Skeletal muscle cell (primary cell): ENCODE data around the gene ACY1.
A peak's percentile ranks its signal among the peaks of the same experiment; 100 is the strongest.
"Not testable (repeated sequence)": the region's sequence is repeated elsewhere in the genome, so short reads cannot be mapped to it uniquely, and the experiment has no call there.

ENCODE experiments used
- DNase-seq: peaks from one replicate; pipeline ENCODE4 v3.0.0-alpha.2; 2010; ENCODE audit warnings: low read depth
- H3K4me3 ChIP-seq: 2 replicates; pipeline ENCODE4 v1.5.1; 2011; ENCODE audit warnings: low read depth, mild to moderate bottlenecking, control low read depth, low read length, moderate library complexity

The ACY1 gene

GRCh38 chr3:51977446-51978142 is 5.7 kb upstream of the ACY1 start:
- H3K4me3 ChIP-seq = no peak overlapping the region
- DNase-seq = no peak

- DNase-seq = no peak
- no peak overlapping the region for H3K4me3 ChIP-seq
These were observed 5.2 kb upstream of the ACY1 start for GRCh38 chr3:51978143-51978502.

GRCh38 chr3:51980253-51980652 is 3.1 kb upstream of the ACY1 start:
- no peak for DNase-seq
- H3K4me3 ChIP-seq = no peak overlapping the region

GRCh38 chr3:51982352-51982837 is 940 bp upstream of the ACY1 start:
- DNase-seq = no peak
- H3K4me3 ChIP-seq = peak overlapping the region; percentile 58

GRCh38 chr3:51983578-51984268 is 388 bp downstream of the ACY1 start:
- DNase-seq = no peak
- H3K4me3 ChIP-seq = peak overlapping the region; percentile 58

GRCh38 chr3:51984269-51984647 is 923 bp downstream of the ACY1 start:
- peak overlapping the region; percentile 58 for H3K4me3 ChIP-seq

GRCh38 chr3:51985063-51985462 is 1.7 kb downstream of the ACY1 start:
- H3K4me3 ChIP-seq = no peak overlapping the region
- DNase-seq = no peak

More at GRCh38 chr3:51984269-51984647, 923 bp downstream of the ACY1 start:
- no peak for DNase-seq

GRCh38 chr3:51986010-51986947 is 2.9 kb downstream of the ACY1 start:
- H3K4me3 ChIP-seq = no peak overlapping the region
- DNase-seq = no peak

GRCh38 chr3:51987568-51987967 is 4.2 kb downstream of the ACY1 start:
- H3K4me3 ChIP-seq = no peak overlapping the region
- DNase-seq = no peak

GRCh38 chr3:51988286-51989146 is 5.2 kb downstream of the ACY1 start:
- no peak overlapping the region for H3K4me3 ChIP-seq
- no peak for DNase-seq

- H3K4me3 ChIP-seq, DNase-seq: not testable (repeated sequence)
These were observed 7.2 kb downstream of the ACY1 start for GRCh38 chr3:51990501-51990971.

GRCh38 chr3:51992017-51992682 is 8.8 kb downstream of the ACY1 start:
- no peak overlapping the region for H3K4me3 ChIP-seq
- no peak for DNase-seq

GRCh38 chr3:51993657-51994056 is 10.3 kb downstream of the ACY1 start:
- H3K4me3 ChIP-seq, DNase-seq: not testable (repeated sequence)

GRCh38 chr3:51994530-51994929 is 11.2 kb downstream of the ACY1 start:
- peak overlapping the region; percentile 98 for H3K4me3 ChIP-seq
- no peak for DNase-seq

GRCh38 chr3:51995346-51996163 is 12.2 kb downstream of the ACY1 start, which contains the start of gene RPL29:
Gene RPL29, minus strand, starts transcription at chr3:51995895. Its CDS starts 434 bp downstream, at chr3:51995461.
- DNase-seq = peak; percentile 86
- H3K4me3 ChIP-seq = peak within 1 kb of the TSS; percentile 98

- no peak overlapping the region for H3K4me3 ChIP-seq
- DNase-seq = no peak
These were observed 13.8 kb downstream of the ACY1 start for GRCh38 chr3:51997172-51997571.

- H3K4me3 ChIP-seq = no peak overlapping the region
- no peak for DNase-seq
These were observed 14.7 kb downstream of the ACY1 start for GRCh38 chr3:51997935-51998596.
